H9 (cell line): ENCODE results near the gene HIGD2B. TPM values are rescaled to one million over a fixed set of nuclear protein-coding genes. Genes with fewer than 3 reads are reported as not detected.

Experiments
- DNase-seq: peaks from one replicate; pipeline ENCODE4 v3.0.0-alpha.2; 2017
- H2AFZ ChIP-seq: one replicate; pipeline ENCODE4 v1.6.1; 2013; ENCODE audit warnings: mild to moderate bottlenecking, low read length, control low read depth, moderate library complexity
- H2AK5ac ChIP-seq: 2 replicates; pipeline ENCODE4 v1.6.1; 2013; ENCODE audit warnings: low read length, control low read depth, mixed read lengths; ENCODE audit not compliant: insufficient read length
- H2BK120ac ChIP-seq: one replicate; pipeline ENCODE4 v1.6.1; 2013; ENCODE audit warnings: low read depth, mild to moderate bottlenecking, low read length, control low read depth, inconsistent platforms; ENCODE audit not compliant: poor library complexity, severe bottlenecking
- H2BK12ac ChIP-seq: 2 replicates; pipeline ENCODE4 v1.6.1; 2013; ENCODE audit warnings: low read length, control low read depth, mixed read lengths, low read depth; ENCODE audit not compliant: insufficient read length
- H2BK15ac ChIP-seq: 2 replicates; pipeline ENCODE4 v1.6.1; 2013; ENCODE audit warnings: low read depth, low read length, control low read depth
- H2BK20ac ChIP-seq: one replicate; pipeline ENCODE4 v1.6.1; 2013; ENCODE audit warnings: low read depth, mild to moderate bottlenecking, low read length, control low read depth, inconsistent platforms; ENCODE audit not compliant: poor library complexity, severe bottlenecking
- H2BK5ac ChIP-seq: 2 replicates; pipeline ENCODE4 v1.6.1; 2013; ENCODE audit warnings: low read length, control low read depth, mixed read lengths; ENCODE audit not compliant: insufficient read length
- H3K14ac ChIP-seq: 2 replicates; pipeline ENCODE4 v1.6.1; 2013; ENCODE audit warnings: low read length, control low read depth; ENCODE audit not compliant: insufficient read depth
- H3K18ac ChIP-seq: 2 replicates; pipeline ENCODE4 v1.6.1; 2013; ENCODE audit warnings: low read depth, mild to moderate bottlenecking, mixed read lengths, low read length, control low read depth; ENCODE audit not compliant: insufficient read length
- H3K23ac ChIP-seq: 2 replicates; pipeline ENCODE4 v1.6.1; 2013; ENCODE audit warnings: low read length, control low read depth, mixed read lengths, low read depth; ENCODE audit not compliant: insufficient read length
- H3K23me2 ChIP-seq: 2 replicates; pipeline ENCODE4 v1.6.1; 2013; ENCODE audit warnings: low read depth, mild to moderate bottlenecking, mixed read lengths, low read length, control low read depth; ENCODE audit not compliant: insufficient read length, poor library complexity, severe bottlenecking
- H3K27ac ChIP-seq: 2 replicates; pipeline ENCODE4 v1.5.1; 2013; ENCODE audit warnings: low read length, control low read depth, mixed read lengths, low read depth; ENCODE audit not compliant: insufficient read length
- H3K27me3 ChIP-seq: 2 replicates; pipeline ENCODE4 v1.6.1; 2013; ENCODE audit warnings: low read length, control low read depth, inconsistent platforms; ENCODE audit not compliant: insufficient read depth
- H3K4ac ChIP-seq: 2 replicates; pipeline ENCODE4 v1.6.1; 2013; ENCODE audit warnings: low read depth, mild to moderate bottlenecking, control low read depth, inconsistent platforms, low read length, moderate library complexity
- H3K4me1 ChIP-seq: 2 replicates; pipeline ENCODE4 v1.6.1; 2013; ENCODE audit warnings: low read length, control low read depth, inconsistent platforms; ENCODE audit not compliant: insufficient read depth
- H3K4me2 ChIP-seq: 2 replicates; pipeline ENCODE4 v1.6.1; 2013; ENCODE audit warnings: low read length, control low read depth, mixed read lengths; ENCODE audit not compliant: insufficient read length, insufficient read depth
- H3K56ac ChIP-seq: 2 replicates; pipeline ENCODE4 v1.6.1; 2013; ENCODE audit warnings: low read depth, mild to moderate bottlenecking, mixed read lengths, low read length, control low read depth; ENCODE audit not compliant: insufficient read length
- H3K79me1 ChIP-seq: 2 replicates; pipeline ENCODE4 v1.6.1; 2013; ENCODE audit warnings: low read depth, mild to moderate bottlenecking, moderate library complexity, low read length, control low read depth, inconsistent platforms; ENCODE audit not compliant: insufficient read depth, poor library complexity, severe bottlenecking
- H3K79me2 ChIP-seq: 2 replicates; pipeline ENCODE4 v1.6.1; 2013; ENCODE audit warnings: low read length, control low read depth, inconsistent platforms; ENCODE audit not compliant: insufficient read depth
- H3K9ac ChIP-seq: 2 replicates; pipeline ENCODE4 v1.6.1; 2013; ENCODE audit warnings: low read length, control low read depth, mixed read lengths; ENCODE audit not compliant: insufficient read length; ENCODE audit errors: extremely low read depth
- H3K9me3 ChIP-seq: one replicate; pipeline ENCODE4 v1.6.1; 2013; ENCODE audit warnings: low read depth, low read length, inconsistent platforms; ENCODE audit not compliant: control insufficient read depth
- H3T11ph ChIP-seq: one replicate; pipeline ENCODE4 v1.6.1; 2013; ENCODE audit warnings: mild to moderate bottlenecking, low read length, control low read depth, inconsistent platforms
- H4K20me1 ChIP-seq: one replicate; pipeline ENCODE4 v1.6.1; 2013; ENCODE audit not compliant: control insufficient read depth, insufficient read length, insufficient read depth
- H4K5ac ChIP-seq: 2 replicates; pipeline ENCODE4 v1.6.1; 2013; ENCODE audit warnings: low read depth, mild to moderate bottlenecking, mixed read lengths, low read length, control low read depth; ENCODE audit not compliant: insufficient read length
- H4K8ac ChIP-seq: replicated peaks from 2 replicates; pipeline ENCODE4 v1.6.1; 2013; ENCODE audit warnings: low read length, control low read depth, mixed read lengths, low read depth; ENCODE audit not compliant: insufficient read length
- H4K91ac ChIP-seq: 2 replicates; pipeline ENCODE4 v1.6.1; 2013; ENCODE audit warnings: low read depth, mild to moderate bottlenecking, moderate library complexity, mixed read lengths, low read length, control low read depth; ENCODE audit not compliant: insufficient read length
- H3K27ac Mint-ChIP-seq, 3 experiments: 2 replicates in 2 of 3; 3 replicates in 1 of 3; pipeline ENCODE4 v1.8.0; 2020 to 2021; ENCODE audit warnings: mixed read lengths in 3 of 3, mild to moderate bottlenecking in 1 of 3, moderate library complexity in 1 of 3
- H3K27me3 Mint-ChIP-seq: 2 replicates; pipeline ENCODE4 v1.8.0; 2021; ENCODE audit warnings: low read depth, mild to moderate bottlenecking, moderate library complexity, mixed read lengths
- H3K36me3 Mint-ChIP-seq, 3 experiments: 2 replicates in 2 of 3; 3 replicates in 1 of 3; pipeline ENCODE4 v1.8.0; 2020 to 2021; ENCODE audit warnings: low read depth in 3 of 3, mixed read lengths in 3 of 3; ENCODE audit not compliant: insufficient read depth in 1 of 3
- H3K4me1 Mint-ChIP-seq, 2 experiments: 2 replicates each; pipeline ENCODE4 v1.8.0; 2020; ENCODE audit warnings: mixed read lengths in 2 of 2
- H3K4me3 Mint-ChIP-seq, 2 experiments: 2 replicates in 1 of 2; 3 replicates in 1 of 2; pipeline ENCODE4 v1.8.0; 2020 to 2021; ENCODE audit warnings: mild to moderate bottlenecking in 2 of 2, mixed read lengths in 2 of 2, moderate library complexity in 1 of 2
- H3K9me3 Mint-ChIP-seq, 2 experiments: 2 replicates in 1 of 2; 3 replicates in 1 of 2; pipeline ENCODE4 v1.8.0; 2020; ENCODE audit warnings: mild to moderate bottlenecking in 2 of 2, mixed read lengths in 2 of 2, moderate library complexity in 1 of 2
- CTCF ChIP-seq: fragments of 200-600 bp; sonication (generic); conservative IDR thresholded peaks from 3 replicates; pipeline ENCODE4 v1.8.0; 2021; ENCODE audit warnings: antibody characterized with exemption, mild to moderate bottlenecking
- WGBS: extraction: QIAGEN DNeasy Blood & Tissue Kit; methylation state at CpG from one replicate; pipeline ENCODE4 v1.1.7; 2013; ENCODE audit warnings: missing lambda C conversion rate, low lambda C conversion rate, mixed read lengths; ENCODE audit not compliant: insufficient read length; ENCODE audit errors: extremely low coverage; 5-methylcytosine and 5-hydroxymethylcytosine counted together
- total RNA-seq: library from RNA; stranded (reverse); gene quantifications from 2 replicates; pipeline ENCODE4 v1.2.1, GENCODE V29; 2021

Gene HIGD2B
- total RNA-seq, 1 experiment from 2014 or later, result not detected

- no peak overlapping the region for H3K56ac ChIP-seq
- H4K5ac ChIP-seq, result no peak overlapping the region
- no peak overlapping the region for H2BK120ac ChIP-seq
- Mint-ChIP-seq H3K27ac (no peak overlapping the region; a peak in 1 of 7 replicates), H3K9me3 (no peaks in the 10 kb centered on the region), H3K4me1 (peaks cover 13% of the 10 kb centered on the region in 2 experiments), H3K36me3 (no peaks in the 10 kb centered on the region), H3K27me3 (peaks cover 2% of the 10 kb centered on the region; the same call in 1 of the 2 replicates), H3K4me3 (no peak overlapping the region)
- WGBS, result no CpG with 5 or more reads among the region's 3 CpGs
- H3K9ac ChIP-seq, result no peak overlapping the region
- no peak overlapping the region for H2AK5ac ChIP-seq
- H3K23ac ChIP-seq, result no peak overlapping the region
- no peak overlapping the region for H3K4me2 ChIP-seq
- no peaks in the 10 kb centered on the region for H4K20me1 ChIP-seq
- H4K91ac ChIP-seq, result no peak overlapping the region
- no peak overlapping the region for H2AFZ ChIP-seq
- H2BK12ac ChIP-seq, result no peak overlapping the region
- H2BK20ac ChIP-seq, result no peak overlapping the region
- no peak overlapping the region for H3K18ac ChIP-seq
- H3K4ac ChIP-seq, result no peak overlapping the region
- no peak overlapping the region for H4K8ac ChIP-seq
- no peak overlapping the region for H3T11ph ChIP-seq
- no peaks in the 10 kb centered on the region for H3K27me3 ChIP-seq
- DNase-seq, result no peak
- no peaks in the 10 kb centered on the region for H3K79me2 ChIP-seq
- no peak overlapping the region for H2BK15ac ChIP-seq
- no peak overlapping the region for H2BK5ac ChIP-seq
- no peak overlapping the region for H3K14ac ChIP-seq
- H3K27ac ChIP-seq, result no peak overlapping the region
- H3K9me3 ChIP-seq, result no peaks in the 10 kb centered on the region
- H3K79me1 ChIP-seq, result no peaks in the 10 kb centered on the region
- TF ChIP-seq CTCF, result no peak
- H3K4me1 ChIP-seq, result no peaks in the 10 kb centered on the region
- H3K23me2 ChIP-seq, result peaks cover 3% of the 10 kb centered on the region
Observed at GRCh38 chr15:72680931-72681330, 5.1 kb downstream of the HIGD2B start.
